Lung (tissue), 12 donors: ENCODE data around the gene WDR1. TPM values are rescaled to one million over a fixed set of nuclear protein-coding genes. Genes with fewer than 3 reads are reported as not detected.

Experiments
- ATAC-seq: fragments of 200-7000 bp; cut with Tn5 transposase; one replicate; pipeline ENCODE4 v1.9.1; 2020; ENCODE audit warnings: moderate number of reproducible peaks; ENCODE audit not compliant: insufficient read depth, low FRiP score
- DNase-seq, 3 donors: peaks; one replicate each; pipeline ENCODE4 v3.0.0-alpha.2; 2013 to 2017
- H3K27ac ChIP-seq, 2 donors: one replicate each; pipeline ENCODE4 v1.5.1; 2013; ENCODE audit warnings: mild to moderate bottlenecking in 2 of 2, moderate library complexity in 2 of 2, control low read depth in 1 of 2, inconsistent platforms in 1 of 2, low read depth in 1 of 2, low read length in 1 of 2
- H3K27me3 ChIP-seq, 3 donors: one replicate each; pipeline ENCODE4 v1.5.1; 2013; ENCODE audit warnings: low read length in 2 of 3; ENCODE audit not compliant: control insufficient read depth in 3 of 3, insufficient read depth in 3 of 3
- H3K36me3 ChIP-seq, 4 donors: one replicate each; pipeline ENCODE4 v1.5.1; 2013; ENCODE audit warnings: low read length in 4 of 4, mild to moderate bottlenecking in 1 of 4, moderate library complexity in 1 of 4; ENCODE audit not compliant: control insufficient read depth in 4 of 4, insufficient read depth in 4 of 4
- H3K4me1 ChIP-seq, 5 donors: one replicate each; pipeline ENCODE4 v1.5.1; 2013; ENCODE audit warnings: low read length in 5 of 5, mild to moderate bottlenecking in 2 of 5, moderate library complexity in 1 of 5; ENCODE audit not compliant: control insufficient read depth in 5 of 5, insufficient read depth in 5 of 5
- H3K4me3 ChIP-seq: one replicate; pipeline ENCODE4 v1.5.1; 2013; ENCODE audit warnings: mild to moderate bottlenecking, control low read depth, moderate library complexity
- H3K9ac ChIP-seq, 2 donors: one replicate each; pipeline ENCODE4 v1.5.1; 2013; ENCODE audit warnings: low read length in 2 of 2, control low read depth in 1 of 2; ENCODE audit not compliant: insufficient read depth in 1 of 2
- H3K9me3 ChIP-seq, 4 donors: one replicate each; pipeline ENCODE4 v1.5.1; 2013; ENCODE audit warnings: low read length in 3 of 4, mild to moderate bottlenecking in 1 of 4, moderate library complexity in 1 of 4; ENCODE audit not compliant: control insufficient read depth in 4 of 4, insufficient read depth in 3 of 4
- CTCF ChIP-seq: IDR thresholded peaks from 2 replicates; pipeline ENCODE4 v1.5.1; 2012; ENCODE audit warnings: mild to moderate bottlenecking; ENCODE audit errors: control extremely low read depth, extremely low read depth
- WGBS, 2 donors: extraction: QIAGEN DNeasy Blood & Tissue Kit; methylation state at CpG; one replicate each; pipeline ENCODE4 v1.1.7; 2013; 5-methylcytosine and 5-hydroxymethylcytosine counted together
- polyA plus RNA-seq, 2 donors: library from polyadenylated mRNA; stranded (reverse); fragments of 200-250 nt; gene quantifications; one replicate each; pipeline ENCODE4 v1.2.1, GENCODE V29; 2013
- total RNA-seq, 2 donors: library from RNA; depleted of rRNA in 1 of 2; stranded (reverse); fragments of >200 nt in 1 of 2; gene quantifications; one replicate each; pipeline ENCODE4 v1.2.1, GENCODE V29; 2014 to 2021
- donor health status: control.
- donor health status: control.
- donor health status: Bipolar disorder and iron deficiency.
- donor health status: healthy.
- donor health status: DM: yes; HTN: yes; CAD: no.

WDR1 gene
- total and polyA plus RNA-seq, 4 donors = 72.0 to 325 (median 205) TPM

GRCh38 chr4:10074076-10074766 is 42.4 kb downstream of the WDR1 start:
- no peak for TF ChIP-seq CTCF
- H3K36me3 ChIP-seq = peaks cover 17 to 57% (median 29%) of the 10 kb centered on the region in 4 donors
- H3K4me3 ChIP-seq = no peak overlapping the region
- H3K9me3 ChIP-seq = no peaks in the 10 kb centered on the region
- peaks cover 0 to 3% (median 0%) of the 10 kb centered on the region in 5 donors for H3K4me1 ChIP-seq
- no peak for DNase-seq
- no peaks in the 10 kb centered on the region for H3K27me3 ChIP-seq
- ATAC-seq = no peak
- H3K27ac ChIP-seq = no peak overlapping the region
- no peak overlapping the region for H3K9ac ChIP-seq
- 91 to 94% methylated on average over 13 of the region's 13 CpGs for WGBS, 2 donors

DNA sequence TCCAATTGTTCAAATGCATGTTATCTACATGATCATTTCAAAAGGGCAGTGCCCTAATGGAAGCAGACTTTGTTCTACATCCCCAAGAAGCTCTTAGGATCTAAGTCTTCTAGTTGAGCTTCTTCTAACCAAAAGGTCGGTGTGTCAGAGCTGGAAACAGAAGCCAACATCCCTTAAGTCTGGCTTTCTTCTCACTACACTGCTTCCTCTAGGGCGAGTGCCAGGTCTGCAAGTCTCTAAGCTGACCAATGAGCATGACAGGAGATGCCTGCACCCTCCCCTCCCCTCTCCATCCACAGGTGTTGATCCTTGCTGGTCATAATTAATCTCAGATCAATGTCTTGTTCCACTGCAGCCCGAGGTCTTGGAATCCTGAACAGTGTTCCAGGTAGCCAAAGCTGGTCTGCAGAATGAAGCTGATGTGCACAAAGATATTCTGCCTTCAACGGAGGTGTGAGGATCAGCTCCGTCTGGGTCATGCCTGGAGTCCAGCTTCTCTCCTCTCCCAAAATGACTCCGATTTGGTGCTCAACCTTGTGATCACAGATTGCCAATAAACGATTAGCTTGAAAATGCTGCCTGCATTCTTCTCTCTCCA is 44.1 kb downstream of the WDR1 start:
- peaks cover 17 to 44% (median 21%) of the 10 kb centered on the region in 4 donors for H3K36me3 ChIP-seq
- DNase-seq (no peak), ATAC-seq (no peak)
- H3K27me3 ChIP-seq = no peaks in the 10 kb centered on the region
- no peak overlapping the region for H3K27ac ChIP-seq
- 79% methylated on average over 7 of the region's 7 CpGs for WGBS, 2 donors
- no peaks in the 10 kb centered on the region for H3K9me3 ChIP-seq
- no peak for TF ChIP-seq CTCF
- no peak overlapping the region for H3K4me3 ChIP-seq
- no peak overlapping the region for H3K9ac ChIP-seq
- no peaks in the 10 kb centered on the region for H3K4me1 ChIP-seq

- no peak overlapping the region for H3K27ac ChIP-seq
- WGBS, 2 donors = 89 to 94% methylated on average over 12 of the region's 12 CpGs
- no peak for DNase-seq
- no peak for ATAC-seq
- H3K36me3 ChIP-seq = peaks cover 0 to 21% (median 5%) of the 10 kb centered on the region in 4 donors
- TF ChIP-seq CTCF = no peak
- H3K27me3 ChIP-seq = no peaks in the 10 kb centered on the region
- no peak overlapping the region for H3K4me3 ChIP-seq
- no peaks in the 10 kb centered on the region for H3K9me3 ChIP-seq
- no peak overlapping the region for H3K9ac ChIP-seq
- H3K4me1 ChIP-seq = no peaks in the 10 kb centered on the region
Measured at GRCh38 chr4:10069075-10069642, 47.4 kb downstream of the WDR1 start.
